ENCODE data around the gene ARHGAP40. TPM values are rescaled to one million over a fixed set of nuclear protein-coding genes. Genes with fewer than 3 reads are reported as not detected.

Gene ARHGAP40
- total and polyA plus RNA-seq, 2 experiments from 2014 or later: not detected

GRCh38 chr20:38615283-38615682, 13.7 kb downstream of the ARHGAP40 start:
- H3K27ac ChIP-seq: no peak overlapping the region
- no peak for DNase-seq (ENCODE audit: low read depth in 1 of 2, low spot score in 1 of 2)
- H3K9me3 ChIP-seq (ENCODE audit: low read depth): no peaks in the 10 kb centered on the region
- no peaks in the 10 kb centered on the region for H3K4me1 ChIP-seq (ENCODE audit: low read depth)
- no peaks in the 10 kb centered on the region for H3K36me3 ChIP-seq
- no peak for TF ChIP-seq CTCF (IDR thresholded peaks at IDR 0.05; ENCODE audit: low read depth, low read length)
- H3K4me3 ChIP-seq: no peak overlapping the region
- no peaks in the 10 kb centered on the region for H3K27me3 ChIP-seq

DNA sequence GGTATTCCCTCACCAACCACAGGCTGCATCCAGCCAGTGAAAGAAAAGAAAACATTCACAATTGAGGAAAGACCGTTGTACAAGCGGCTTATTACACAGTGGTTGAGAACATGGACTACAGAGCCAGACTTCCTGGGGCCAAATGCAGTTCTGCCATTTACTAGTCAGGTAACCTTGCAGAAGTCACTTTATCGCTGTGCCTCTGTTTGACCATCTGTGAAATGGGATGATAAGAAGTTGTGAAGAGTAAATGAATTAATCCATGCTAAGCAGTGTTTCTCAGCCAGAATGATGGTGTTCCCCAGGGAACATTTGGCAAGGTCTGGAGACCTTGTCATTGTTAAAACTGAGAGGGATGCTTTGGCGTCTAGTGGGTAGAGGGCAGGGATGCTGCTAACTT, 14.8 kb downstream of the ARHGAP40 start:
- DNase-seq (ENCODE audit: low read depth in 1 of 2, low spot score in 1 of 2): no peak
- H3K4me1 ChIP-seq (ENCODE audit: low read depth): no peaks in the 10 kb centered on the region
- H3K36me3 ChIP-seq: no peaks in the 10 kb centered on the region
- H3K9me3 ChIP-seq (ENCODE audit: low read depth): no peaks in the 10 kb centered on the region
- TF ChIP-seq CTCF (IDR thresholded peaks at IDR 0.05; ENCODE audit: low read depth, low read length): no peak
- no peaks in the 10 kb centered on the region for H3K27me3 ChIP-seq
- no peak overlapping the region for H3K4me3 ChIP-seq
- H3K27ac ChIP-seq: no peak overlapping the region

- DNase-seq (ENCODE audit: low read depth in 1 of 2, low spot score in 1 of 2): peak in 1 of 2 donors; percentile 11
Measured at GRCh38 chr20:38617011-38617829, 15.6 kb downstream of the ARHGAP40 start.

DNA sequence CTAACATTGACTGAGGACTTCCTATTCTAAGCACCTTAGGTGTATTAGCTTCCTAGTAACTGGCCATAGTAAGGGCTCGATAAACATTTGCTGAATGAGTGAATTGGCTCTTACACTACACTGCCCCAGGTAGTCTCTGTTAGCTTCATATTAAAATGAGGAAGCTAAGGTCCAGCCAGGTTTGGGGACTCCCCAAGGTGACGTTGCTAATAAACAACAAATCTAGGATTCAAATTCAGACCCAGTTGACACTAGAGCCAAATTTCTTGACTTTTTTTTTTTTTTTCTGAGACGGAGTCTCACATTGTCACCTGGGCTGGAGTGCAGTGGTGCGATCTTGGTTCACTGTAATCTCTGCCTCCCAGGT, 16.2 kb downstream of the ARHGAP40 start:
- no peak for TF ChIP-seq CTCF (IDR thresholded peaks at IDR 0.05; ENCODE audit: low read depth, low read length)
- Histone ChIP-seq H3K4me1 (ENCODE audit: low read depth) (no peaks in the 10 kb centered on the region), H3K36me3 (no peaks in the 10 kb centered on the region), H3K4me3 (no peak overlapping the region), H3K27me3 (no peaks in the 10 kb centered on the region), H3K27ac (no peak overlapping the region), H3K9me3 (ENCODE audit: low read depth) (no peaks in the 10 kb centered on the region)
- DNase-seq (ENCODE audit: low read depth in 1 of 2, low spot score in 1 of 2): no peak

More at GRCh38 chr20:38617011-38617829, 15.6 kb downstream of the ARHGAP40 start:
- Histone ChIP-seq H3K4me3 (no peak overlapping the region), H3K9me3 (ENCODE audit: low read depth) (no peaks in the 10 kb centered on the region), H3K27me3 (no peaks in the 10 kb centered on the region), H3K4me1 (ENCODE audit: low read depth) (no peaks in the 10 kb centered on the region), H3K36me3 (no peaks in the 10 kb centered on the region), H3K27ac (no peak overlapping the region)
- TF ChIP-seq CTCF (IDR thresholded peaks at IDR 0.05; ENCODE audit: low read depth, low read length): no peak

- Histone ChIP-seq H3K27ac (no peak overlapping the region), H3K9me3 (ENCODE audit: low read depth) (no peaks in the 10 kb centered on the region), H3K4me1 (ENCODE audit: low read depth) (no peaks in the 10 kb centered on the region), H3K36me3 (no peaks in the 10 kb centered on the region), H3K4me3 (no peak overlapping the region), H3K27me3 (no peaks in the 10 kb centered on the region)
- no peak for DNase-seq (ENCODE audit: low read depth in 1 of 2, low spot score in 1 of 2)
- no peak for TF ChIP-seq CTCF (IDR thresholded peaks at IDR 0.05; ENCODE audit: low read depth, low read length)
Measured at GRCh38 chr20:38620441-38620840, 18.8 kb downstream of the ARHGAP40 start.
